ENCODE data around the gene RASSF5.

DNA sequence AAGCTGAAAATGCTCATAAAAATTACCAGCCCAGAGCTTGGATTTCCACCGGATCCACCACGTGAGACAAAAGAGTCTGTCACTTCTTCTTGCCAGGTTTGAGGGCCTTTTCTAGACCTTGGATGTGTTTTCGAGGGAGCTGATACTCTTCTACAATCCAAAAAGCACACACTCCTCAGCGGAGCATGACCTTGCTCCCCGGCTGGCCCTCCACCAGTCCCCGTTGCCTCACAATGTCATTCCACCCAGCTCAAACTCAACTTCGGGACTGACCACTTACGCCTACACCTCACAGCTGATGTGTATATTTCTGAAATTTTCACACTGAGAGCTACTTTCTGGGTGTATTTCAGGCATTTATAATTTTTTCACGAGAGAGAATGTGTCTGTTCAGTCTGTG lies 84.4 kb downstream of the RASSF5 start:
- TF ChIP-seq, protein P1, sequence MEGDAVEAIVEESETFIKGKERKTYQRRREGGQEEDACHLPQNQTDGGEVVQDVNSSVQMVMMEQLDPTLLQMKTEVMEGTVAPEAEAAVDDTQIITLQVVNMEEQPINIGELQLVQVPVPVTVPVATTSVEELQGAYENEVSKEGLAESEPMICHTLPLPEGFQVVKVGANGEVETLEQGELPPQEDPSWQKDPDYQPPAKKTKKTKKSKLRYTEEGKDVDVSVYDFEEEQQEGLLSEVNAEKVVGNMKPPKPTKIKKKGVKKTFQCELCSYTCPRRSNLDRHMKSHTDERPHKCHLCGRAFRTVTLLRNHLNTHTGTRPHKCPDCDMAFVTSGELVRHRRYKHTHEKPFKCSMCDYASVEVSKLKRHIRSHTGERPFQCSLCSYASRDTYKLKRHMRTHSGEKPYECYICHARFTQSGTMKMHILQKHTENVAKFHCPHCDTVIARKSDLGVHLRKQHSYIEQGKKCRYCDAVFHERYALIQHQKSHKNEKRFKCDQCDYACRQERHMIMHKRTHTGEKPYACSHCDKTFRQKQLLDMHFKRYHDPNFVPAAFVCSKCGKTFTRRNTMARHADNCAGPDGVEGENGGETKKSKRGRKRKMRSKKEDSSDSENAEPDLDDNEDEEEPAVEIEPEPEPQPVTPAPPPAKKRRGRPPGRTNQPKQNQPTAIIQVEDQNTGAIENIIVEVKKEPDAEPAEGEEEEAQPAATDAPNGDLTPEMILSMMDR (IDR thresholded peaks at IDR 0.05; ENCODE audit: low read depth, low read length), result no peak
- no peak for TF ChIP-seq EZH2phosphoT487 (IDR thresholded peaks at IDR 0.05; ENCODE audit: low read depth)
